NB4 (cell line): Measurements from ENCODE around the gene GSTM2.

Experiments
- POLR2A ChIP-seq: IDR thresholded peaks from 2 replicates; pipeline ENCODE4 v1.6.1; 2011; ENCODE audit warnings: mild to moderate bottlenecking; ENCODE audit not compliant: insufficient read length; ENCODE audit errors: extremely low read depth
- TF ChIP-seq, protein P1 (sequence below): IDR thresholded peaks from one replicate; pipeline ENCODE4 v1.5.1; 2012; ENCODE audit warnings: low read depth, low read length
- TF ChIP-seq, protein P2 (sequence below): IDR thresholded peaks from 2 replicates; pipeline ENCODE4 v1.6.1; 2011; ENCODE audit warnings: low read depth, low read length

DNA sequence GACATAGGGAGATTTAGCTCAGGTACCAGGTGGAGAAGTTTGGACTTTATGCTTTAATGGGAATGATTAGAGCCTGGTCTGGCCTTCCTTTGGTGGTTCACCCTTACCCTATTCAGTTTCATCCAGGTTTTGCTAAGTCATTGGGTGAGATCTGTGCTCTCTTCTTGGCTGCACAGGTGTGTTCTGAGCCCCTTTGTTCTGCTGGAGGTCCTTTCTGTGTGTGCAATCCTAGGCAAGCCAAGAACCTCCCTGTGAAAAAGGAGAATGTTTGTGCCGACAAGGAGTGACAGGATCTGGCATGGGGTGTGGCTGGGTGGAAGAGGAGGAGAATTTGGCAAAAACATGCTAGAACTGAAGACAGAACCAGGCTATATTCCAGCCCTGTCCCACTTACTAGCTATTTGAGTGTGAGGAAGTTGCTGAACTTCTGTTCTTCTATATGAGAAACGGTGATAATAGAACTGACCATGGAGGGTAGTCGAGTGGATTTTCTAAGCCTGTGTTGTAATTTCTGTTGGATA, 48.8 kb downstream of the GSTM2 start:
- TF ChIP-seq, protein P1, sequence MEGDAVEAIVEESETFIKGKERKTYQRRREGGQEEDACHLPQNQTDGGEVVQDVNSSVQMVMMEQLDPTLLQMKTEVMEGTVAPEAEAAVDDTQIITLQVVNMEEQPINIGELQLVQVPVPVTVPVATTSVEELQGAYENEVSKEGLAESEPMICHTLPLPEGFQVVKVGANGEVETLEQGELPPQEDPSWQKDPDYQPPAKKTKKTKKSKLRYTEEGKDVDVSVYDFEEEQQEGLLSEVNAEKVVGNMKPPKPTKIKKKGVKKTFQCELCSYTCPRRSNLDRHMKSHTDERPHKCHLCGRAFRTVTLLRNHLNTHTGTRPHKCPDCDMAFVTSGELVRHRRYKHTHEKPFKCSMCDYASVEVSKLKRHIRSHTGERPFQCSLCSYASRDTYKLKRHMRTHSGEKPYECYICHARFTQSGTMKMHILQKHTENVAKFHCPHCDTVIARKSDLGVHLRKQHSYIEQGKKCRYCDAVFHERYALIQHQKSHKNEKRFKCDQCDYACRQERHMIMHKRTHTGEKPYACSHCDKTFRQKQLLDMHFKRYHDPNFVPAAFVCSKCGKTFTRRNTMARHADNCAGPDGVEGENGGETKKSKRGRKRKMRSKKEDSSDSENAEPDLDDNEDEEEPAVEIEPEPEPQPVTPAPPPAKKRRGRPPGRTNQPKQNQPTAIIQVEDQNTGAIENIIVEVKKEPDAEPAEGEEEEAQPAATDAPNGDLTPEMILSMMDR = no peak
- TF ChIP-seq POLR2A = no peak
- TF ChIP-seq, protein P2, sequence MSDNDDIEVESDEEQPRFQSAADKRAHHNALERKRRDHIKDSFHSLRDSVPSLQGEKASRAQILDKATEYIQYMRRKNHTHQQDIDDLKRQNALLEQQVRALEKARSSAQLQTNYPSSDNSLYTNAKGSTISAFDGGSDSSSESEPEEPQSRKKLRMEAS = no peak
